Heart left ventricle (tissue), 16 donors: ENCODE measurements around the gene TNS1. TPM values are rescaled to one million over a fixed set of nuclear protein-coding genes. Genes with fewer than 3 reads are reported as not detected.

Source experiments
- ATAC-seq, 4 donors: fragments of 200-7000 bp; cut with Tn5 transposase; one replicate each; pipeline ENCODE4 v1.9.1; 2020 to 2022; ENCODE audit warnings: moderate library complexity in 4 of 4, mild to moderate bottlenecking in 3 of 4, moderate number of reproducible peaks in 1 of 4
- DNase-seq, 5 donors: peaks; one replicate each; pipeline ENCODE4 v3.0.0-alpha.2; 2020
- H3K27ac ChIP-seq, 12 donors: fragments of 200-600 bp; sonication (generic) in 4 of 12; one replicate each; pipeline versions ENCODE4 v1.5.0 to v1.8.0; 2016 to 2022; ENCODE audit warnings: mild to moderate bottlenecking in 2 of 12
- H3K27me3 ChIP-seq, 9 donors: fragments of 200-600 bp; sonication (generic) in 2 of 9; one replicate each; pipeline versions ENCODE4 v1.5.1 to v1.8.0; 2016 to 2022; ENCODE audit warnings: mild to moderate bottlenecking in 3 of 9
- H3K36me3 ChIP-seq, 9 donors: fragments of 200-600 bp; sonication (generic) in 2 of 9; one replicate each; pipeline versions ENCODE4 v1.5.0 to v1.8.0; 2018 to 2022; ENCODE audit warnings: mild to moderate bottlenecking in 2 of 9
- H3K4me1 ChIP-seq, 12 donors: fragments of 200-600 bp; sonication (generic) in 4 of 12; one replicate each; pipeline versions ENCODE4 v1.5.0 to v1.8.0; 2016 to 2022; ENCODE audit warnings: mild to moderate bottlenecking in 3 of 12
- H3K4me3 ChIP-seq, 12 donors: fragments of 200-600 bp; sonication (generic) in 4 of 12; one replicate each; pipeline versions ENCODE4 v1.5.0 to v1.8.0; 2017 to 2022; ENCODE audit warnings: mild to moderate bottlenecking in 9 of 12, moderate library complexity in 4 of 12
- H3K9me3 ChIP-seq, 12 donors: fragments of 200-600 bp; sonication (generic) in 4 of 12; one replicate each; pipeline versions ENCODE4 v1.5.0 to v1.8.0; 2016 to 2022; ENCODE audit warnings: mild to moderate bottlenecking in 1 of 12
- POLR2A ChIP-seq, 2 donors: fragments of 450-650 bp; IDR thresholded peaks; one replicate each; pipeline ENCODE4 v1.6.1; 2017; ENCODE audit warnings: antibody characterized with exemption in 2 of 2, mild to moderate bottlenecking in 2 of 2, moderate library complexity in 2 of 2
- WGBS, 4 donors: extraction: QIAGEN DNeasy Blood & Tissue Kit in 2 of 4; methylation state at CpG; one replicate each; pipeline versions ENCODE4 v1.1.5 to v1.1.7; 2013 to 2018; 5-methylcytosine and 5-hydroxymethylcytosine counted together
- intact Hi-C, 10 donors: fragments of 100-400 bp; cut with DNase I; formaldehyde crosslinking; loops; one replicate each; pipeline versions ENCODE4 v1.11.1 to v1.14.2; 2022
- polyA plus RNA-seq, 2 donors: library from polyadenylated mRNA; stranded (reverse); fragments of 200-250 nt; gene quantifications; one replicate each; pipeline ENCODE4 v1.2.3, GENCODE V29; 2013
- total RNA-seq, 9 donors: library from RNA; depleted of rRNA in 2 of 9; stranded (reverse); fragments of >200 nt in 2 of 9; fragmentation: NEBNext Ultra II Directional in 3 of 9; extraction: Animal tissue kit (Norgen Biotek cat#: 25700) in 3 of 9; gene quantifications; one replicate each; pipeline versions ENCODE4 v1.1.0 to v1.2.4, GENCODE V29; 2016 to 2023
- TF ChIP-seq, protein P1 (sequence below), 12 donors: fragments of 200-600 bp; sonication (generic) in 4 of 12; IDR thresholded peaks; one replicate each; pipeline versions ENCODE4 v1.5.0 to v1.8.0; 2018 to 2022; ENCODE audit warnings: antibody characterized with exemption in 12 of 12, mild to moderate bottlenecking in 5 of 12
- donor health status: ischemic (EF 13 %, LVEDD 7.1; RV severe dilation, severe dysfunction).
- donor health status: healthy with polysubstance abuse.
- donor health status: DM: no; HTN: yes; CAD: no.
- donor health status: DM: no; HTN: no; CAD: no.
- donor health status: ischemic (EF 25% LVEDD 6.9; RV normal size, moderate dysfunction).
- donor health status: ischemic (EF 25% LVEDD 5.7; RV mildly dilated, moderate dysfunction).
- donor health status: healthy.
- donor health status: DM: yes; HTN: yes; CAD: no.
- donor health status: ischemic (EF 35%, LVEDD 5.7; RV mildly dilated, moderate dysfunction).
- donor health status: nonischemic (EF 11% LVEDD 7.7; RV severe dilation, severe dysfunction).
- donor health status: DM: yes; HTN: yes; CAD: no.
- donor health status: PGD.
- donor health status: ischemic (EF 29% LVEDD 5.4; RV normal size, mild dysfunction).
- donor health status: nonischemic (EF 23%, LVEDD 6.1; RV moderate dilation, normal function).

Gene TNS1
- total and polyA plus RNA-seq, 11 donors: 243 to 899 (median 669) TPM

DNA sequence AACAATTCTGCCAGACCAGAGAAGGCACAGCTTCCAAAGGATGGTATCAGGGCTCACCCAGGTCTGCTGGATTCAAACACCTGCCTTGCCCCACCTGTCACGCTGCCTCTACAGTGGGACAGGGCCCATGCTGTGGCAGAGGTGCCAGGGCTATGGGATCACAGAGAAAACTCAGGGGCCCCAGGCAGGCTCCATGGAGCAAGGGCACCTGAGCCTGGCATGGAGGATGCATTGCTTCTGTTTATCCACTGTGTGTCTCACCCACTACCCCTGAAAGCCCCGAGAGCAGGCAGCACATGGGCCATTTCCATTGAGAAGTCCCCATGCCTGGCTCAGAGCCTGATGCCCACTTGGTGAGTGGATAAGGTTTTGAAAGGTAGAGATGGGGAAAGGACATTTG, 76.0 kb downstream of the TNS1 start:
- no peak for ATAC-seq
- Histone ChIP-seq H3K27ac (peak overlapping the region; percentile 2 to 99 (median 96)), H3K36me3 (peaks cover 0 to 20% (median 8%) of the 10 kb centered on the region in 9 donors), H3K9me3 (no peaks in the 10 kb centered on the region), H3K27me3 (no peaks in the 10 kb centered on the region), H3K4me3 (no peak overlapping the region), H3K4me1 (peaks cover 58 to 100% (median 99%) of the 10 kb centered on the region in 12 donors)
- intact Hi-C loops: no loop called here
- DNase-seq: peak in 3 of 5 donors; percentile 26 to 36 (median 33)
- no peak for TF ChIP-seq POLR2A (IDR thresholded peaks at IDR 0.05)
- TF ChIP-seq, protein P1, sequence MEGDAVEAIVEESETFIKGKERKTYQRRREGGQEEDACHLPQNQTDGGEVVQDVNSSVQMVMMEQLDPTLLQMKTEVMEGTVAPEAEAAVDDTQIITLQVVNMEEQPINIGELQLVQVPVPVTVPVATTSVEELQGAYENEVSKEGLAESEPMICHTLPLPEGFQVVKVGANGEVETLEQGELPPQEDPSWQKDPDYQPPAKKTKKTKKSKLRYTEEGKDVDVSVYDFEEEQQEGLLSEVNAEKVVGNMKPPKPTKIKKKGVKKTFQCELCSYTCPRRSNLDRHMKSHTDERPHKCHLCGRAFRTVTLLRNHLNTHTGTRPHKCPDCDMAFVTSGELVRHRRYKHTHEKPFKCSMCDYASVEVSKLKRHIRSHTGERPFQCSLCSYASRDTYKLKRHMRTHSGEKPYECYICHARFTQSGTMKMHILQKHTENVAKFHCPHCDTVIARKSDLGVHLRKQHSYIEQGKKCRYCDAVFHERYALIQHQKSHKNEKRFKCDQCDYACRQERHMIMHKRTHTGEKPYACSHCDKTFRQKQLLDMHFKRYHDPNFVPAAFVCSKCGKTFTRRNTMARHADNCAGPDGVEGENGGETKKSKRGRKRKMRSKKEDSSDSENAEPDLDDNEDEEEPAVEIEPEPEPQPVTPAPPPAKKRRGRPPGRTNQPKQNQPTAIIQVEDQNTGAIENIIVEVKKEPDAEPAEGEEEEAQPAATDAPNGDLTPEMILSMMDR (IDR thresholded peaks at IDR 0.05): no peak
- 66 to 94% (median 75%) methylated on average over 2 of the region's 2 CpGs for WGBS, 4 donors

GRCh38 chr2:217924346-217924901, 78.4 kb downstream of the TNS1 start:
- TF ChIP-seq POLR2A (IDR thresholded peaks at IDR 0.05): no peak
- TF ChIP-seq, protein P1 (IDR thresholded peaks at IDR 0.05): no peak
- H3K9me3 ChIP-seq: no peaks in the 10 kb centered on the region
- DNase-seq: peak in 1 of 5 donors; percentile 9
- H3K27me3 ChIP-seq: no peaks in the 10 kb centered on the region
- H3K4me3 ChIP-seq: no peak overlapping the region
- H3K36me3 ChIP-seq: peaks cover 0 to 25% (median 6%) of the 10 kb centered on the region in 9 donors
- WGBS, 4 donors: 62 to 83% (median 68%) methylated on average over 5 of the region's 5 CpGs
- peaks cover 66 to 100% (median 99%) of the 10 kb centered on the region in 12 donors for H3K4me1 ChIP-seq
- peak overlapping the region; percentile 40 to 99 (median 94) for H3K27ac ChIP-seq
- ATAC-seq: no peak
- intact Hi-C loops: no loop called here

DNA sequence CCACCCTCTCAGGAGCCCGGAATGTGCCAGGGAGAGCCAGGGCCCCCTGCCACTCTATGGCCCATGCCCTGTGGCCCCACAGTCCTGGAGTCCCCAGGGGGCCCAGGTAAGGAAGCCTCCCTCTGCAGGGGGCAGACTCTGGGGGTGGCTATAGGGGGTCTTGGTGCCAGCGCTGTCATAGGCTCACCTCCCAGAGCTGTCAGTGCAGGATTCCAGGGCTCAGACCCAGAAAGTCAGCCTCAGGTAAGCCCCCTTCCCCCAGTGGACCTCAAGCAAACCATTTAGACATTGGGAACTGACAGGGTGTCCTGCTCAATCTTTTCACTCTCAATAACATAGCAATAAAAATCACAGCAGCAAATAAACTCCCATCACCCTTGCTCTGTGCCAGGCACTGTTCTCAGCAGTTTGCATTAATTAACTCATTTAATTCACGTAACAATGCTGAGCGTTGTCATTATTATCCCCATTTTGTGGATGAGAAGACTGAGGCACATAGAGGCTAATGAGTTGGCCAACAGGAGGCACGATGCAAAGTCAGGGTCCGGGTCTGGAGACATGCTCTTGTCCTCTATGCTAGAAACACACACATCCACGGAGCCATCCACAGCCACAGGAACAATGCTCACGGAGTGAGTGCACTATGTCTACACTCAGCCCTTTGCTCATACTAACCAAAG, 79.6 kb downstream of the TNS1 start:
- Histone ChIP-seq H3K4me1 (peaks cover 63 to 100% (median 99%) of the 10 kb centered on the region in 12 donors), H3K4me3 (peak overlapping the region in 2 of 12 donors; percentile 2 to 4), H3K27me3 (no peaks in the 10 kb centered on the region), H3K27ac (peak overlapping the region; percentile 74 to 99 (median 94)), H3K36me3 (peaks cover 0 to 34% (median 16%) of the 10 kb centered on the region in 9 donors), H3K9me3 (no peaks in the 10 kb centered on the region)
- DNase-seq: peak in 1 of 5 donors; percentile 16
- intact Hi-C loops: no loop called here
- WGBS, 4 donors: 77 to 81% (median 80%) methylated on average over 7 to 8 of the region's 8 CpGs
- no peak for ATAC-seq
- TF ChIP-seq, protein P1 (IDR thresholded peaks at IDR 0.05): no peak
- TF ChIP-seq POLR2A (IDR thresholded peaks at IDR 0.05): no peak
